Bronchus fibroblast of lung (primary cell): ENCODE results near the gene FFAR2. TPM values are rescaled to one million over a fixed set of nuclear protein-coding genes. Genes with fewer than 3 reads are reported as not detected.

Experiments
- total RNA-seq: library from RNA; depleted of rRNA; stranded (reverse); fragments of >200 nt; gene quantifications from 2 replicates; pipeline ENCODE4 v1.2.3, GENCODE V29; 2015

Gene FFAR2
- total RNA-seq: not detected in 2 replicates

DNA sequence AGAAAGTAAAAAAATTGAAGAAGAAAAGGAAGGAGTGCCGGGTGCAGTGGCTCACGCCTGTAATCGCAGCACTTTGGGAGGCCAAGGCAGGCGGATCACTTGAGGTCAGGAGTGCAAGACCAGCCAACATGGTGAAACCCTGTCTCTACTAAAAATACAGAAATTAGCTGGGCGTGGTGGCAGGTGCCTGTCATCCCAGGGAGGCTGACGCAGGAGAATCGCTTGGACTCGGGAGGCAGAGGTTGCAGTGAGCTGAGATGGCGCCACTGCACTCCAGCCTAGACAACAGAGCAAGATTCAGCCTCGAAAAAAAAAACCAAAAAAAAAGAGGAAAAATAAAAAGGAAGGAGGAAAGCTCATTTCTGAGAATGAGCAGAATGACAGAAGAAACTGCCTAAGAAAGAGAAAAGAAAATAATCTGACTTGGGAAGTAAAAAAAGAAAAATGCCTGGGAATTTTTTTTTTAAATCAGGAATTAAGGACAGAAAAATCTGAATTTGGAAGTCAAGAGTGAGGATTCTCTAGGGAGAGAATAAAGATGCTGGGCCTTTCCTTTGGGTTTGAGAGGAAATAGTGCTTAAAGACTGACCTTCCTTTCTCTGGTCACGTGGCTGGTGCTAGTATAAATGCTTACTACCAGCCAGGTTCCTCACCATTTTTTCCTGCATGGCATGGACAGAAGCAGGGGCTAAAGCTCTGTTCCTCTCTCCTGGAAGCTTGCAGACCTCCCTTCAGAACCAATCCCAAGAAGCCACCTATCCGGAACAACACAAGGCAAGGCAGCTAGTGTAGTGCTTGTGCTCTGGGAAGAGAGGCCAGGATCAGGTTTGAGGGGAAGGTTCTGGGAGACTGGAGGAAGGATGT lies at the start of gene FFAR2:
TSS of gene FFAR2 (plus strand) at position 652 of the 864 bp plus-strand sequence. CDS start 1,458 bp downstream, outside the sequence.

DNA sequence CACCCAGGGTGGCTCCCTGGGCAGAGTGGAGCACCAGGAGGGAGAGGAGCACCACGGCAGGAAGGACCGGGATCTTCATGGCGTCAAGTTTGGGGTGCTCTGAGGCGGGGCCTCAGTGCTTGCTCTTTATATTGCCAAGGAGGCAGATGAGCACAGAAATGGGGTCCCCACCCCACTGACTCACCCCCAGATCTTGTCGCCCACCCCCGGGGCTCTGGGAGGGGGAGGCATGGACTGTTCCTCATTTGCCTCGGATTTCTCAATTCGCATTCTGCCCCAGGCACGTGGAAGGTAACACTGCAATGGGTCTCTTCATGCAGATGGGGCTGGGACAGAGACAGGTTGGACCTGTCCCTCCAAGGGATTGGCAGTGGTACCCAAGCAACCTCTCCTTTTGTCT lies 42.3 kb downstream of the FFAR2 start, which contains the start of gene KRTDAP:
TSS of gene KRTDAP (minus strand) at position 101 of the 400 bp plus-strand sequence. CDS start at position 79, 22 bp downstream.

Other genes starting within 250 kb of the FFAR2 start
- not detected in 2 replicates for gene FAM187B, start 219.5 kb upstream of the FFAR2 start, total RNA-seq
- gene LSR, start 199.3 kb upstream of the FFAR2 start, total RNA-seq: 1.8 and 2.0 TPM in 2 replicates
- 50.1 and 61.5 TPM in 2 replicates for gene USF2, start 179.3 kb upstream of the FFAR2 start, total RNA-seq
- gene HAMP, start 165.7 kb upstream of the FFAR2 start, total RNA-seq: not detected in 2 replicates
- not detected in 2 replicates for gene MAG, start 156.1 kb upstream of the FFAR2 start, total RNA-seq
- gene CD22, start 119.1 kb upstream of the FFAR2 start, total RNA-seq: under 0.01 TPM in 1 of 2 replicates, not detected in the other
- gene FFAR1, start 100.4 kb upstream of the FFAR2 start, total RNA-seq: not detected in 2 replicates
- gene FFAR3, start 89.8 kb upstream of the FFAR2 start, total RNA-seq: not detected in 2 replicates
- gene GPR42, start 77.2 kb upstream of the FFAR2 start, total RNA-seq: not detected in 2 replicates
- gene KRTDAP, start 42.2 kb downstream of the FFAR2 start, total RNA-seq: not detected in 2 replicates
- gene DMKN, start 65.4 kb downstream of the FFAR2 start, total RNA-seq: 11.3 and 13.5 TPM in 2 replicates
- 0.15 TPM in 1 of 2 replicates, not detected in the other for gene SBSN, start 80.1 kb downstream of the FFAR2 start, total RNA-seq
- not detected in 2 replicates for gene GAPDHS, start 85.2 kb downstream of the FFAR2 start, total RNA-seq
- gene TMEM147, start 97.4 kb downstream of the FFAR2 start, total RNA-seq: 102 and 106 TPM in 2 replicates
- gene ATP4A, start 115.4 kb downstream of the FFAR2 start, total RNA-seq: not detected in 2 replicates
- gene PMIS2, start 137.9 kb downstream of the FFAR2 start, total RNA-seq: not detected in 2 replicates
- gene HAUS5, start 164.5 kb downstream of the FFAR2 start, total RNA-seq: 13.7 and 17.0 TPM in 2 replicates
- 99.4 and 108 TPM in 2 replicates for gene RBM42, start 180.8 kb downstream of the FFAR2 start, total RNA-seq
- 0.89 and 1.5 TPM in 2 replicates for gene ETV2, start 193.5 kb downstream of the FFAR2 start, total RNA-seq
- 752 and 847 TPM in 2 replicates for gene COX6B1, start 200.1 kb downstream of the FFAR2 start, total RNA-seq
- gene UPK1A, start 218.3 kb downstream of the FFAR2 start, total RNA-seq: not detected in 2 replicates